GM12878 (cell line): Measurements from ENCODE around the gene TIA1. TPM values are rescaled to one million over a fixed set of nuclear protein-coding genes. Genes with fewer than 3 reads are reported as not detected.

Experiments
- ATAC-seq: fragments of 200-7000 bp; cut with Tn5 transposase; 3 replicates; pipeline ENCODE4 v1.9.1; 2020; ENCODE audit warnings: mild to moderate bottlenecking, moderate library complexity
- BruUV-seq: library from RNA; stranded (reverse); fragments of 400-500 nt; replicated peaks from 2 replicates; lab custom pipeline; 2021; lab: Mats Ljungman, UMichigan
- CTCF ChIA-PET: fragments of 300-600 bp; sonication (Branson Sonifier 250); formaldehyde crosslinking; extraction: SDS; loops from one replicate; lab custom pipeline; 2021; ENCODE audit warnings: inconsistent platforms; lab: Yijun Ruan, JAX
- POLR2A ChIA-PET: fragments of 350-600 bp; formaldehyde crosslinking; extraction: SDS; loops from one replicate; lab custom pipeline; 2021; ENCODE audit warnings: inconsistent platforms; lab: Charles Lee
- RAD21 ChIA-PET: fragments of 300-600 bp; sonication (Branson Sonifier 250); formaldehyde crosslinking; loops from one replicate; lab custom pipeline; 2023; ENCODE audit warnings: antibody characterized with exemption; ENCODE audit not compliant: unreplicated experiment; lab: Charles Lee
- SMC1A ChIA-PET: fragments of 300-600 bp; sonication (Branson Sonifier 250); formaldehyde crosslinking; loops from one replicate; lab custom pipeline; 2023; ENCODE audit not compliant: unreplicated experiment, uncharacterized antibody; lab: Charles Lee
- DNase-seq: peaks from one replicate; pipeline ENCODE4 v3.0.0-alpha.2; 2011; ENCODE audit warnings: low read depth, low spot score
- FAIRE-seq: peaks from 3 replicates; lab custom pipeline; 2011; peaks lifted over from hg19 to GRCh38; lab: Jason Lieb, UNC
- H2AFZ ChIP-seq: 2 replicates; pipeline ENCODE4 v1.6.0; 2011; ENCODE audit warnings: low read depth, low read length, control low read depth; ENCODE audit not compliant: control insufficient read depth
- H3K27ac ChIP-seq: 2 replicates; pipeline ENCODE4 v1.5.1; 2011; ENCODE audit warnings: control low read depth; ENCODE audit not compliant: control insufficient read depth, insufficient read depth
- H3K27me3 ChIP-seq, 2 experiments: replicated peaks in 1 of 2; 2 replicates each; pipeline versions ENCODE4 v1.6.0 to v1.6.1; 2011; ENCODE audit warnings: low read length in 1 of 2; ENCODE audit not compliant: control insufficient read depth in 2 of 2, insufficient read depth in 2 of 2
- H3K36me3 ChIP-seq, 2 experiments: 2 replicates each; pipeline ENCODE4 v1.5.1; 2011; ENCODE audit warnings: low read length in 1 of 2; ENCODE audit not compliant: control insufficient read depth in 2 of 2, insufficient read depth in 2 of 2
- H3K4me1 ChIP-seq: 2 replicates; pipeline ENCODE4 v1.6.1; 2011; ENCODE audit warnings: mild to moderate bottlenecking, low read length, moderate library complexity, mixed read lengths; ENCODE audit not compliant: control insufficient read depth, insufficient read depth
- H3K4me2 ChIP-seq: 2 replicates; pipeline ENCODE4 v1.6.0; 2011; ENCODE audit warnings: control low read depth; ENCODE audit not compliant: control insufficient read depth, insufficient read depth
- H3K4me3 ChIP-seq: fragments of 200-600 bp; sonication (generic); 2 replicates; pipeline ENCODE4 v1.5.1; 2016
- H3K79me2 ChIP-seq: 2 replicates; pipeline ENCODE4 v1.6.0; 2011; ENCODE audit warnings: low read length; ENCODE audit not compliant: control insufficient read depth, insufficient read depth
- H3K9ac ChIP-seq: 2 replicates; pipeline ENCODE4 v1.8.0; 2011; ENCODE audit warnings: low read length, control low read depth, mixed read lengths; ENCODE audit not compliant: control insufficient read depth, insufficient read depth
- H3K9me3 ChIP-seq: replicated peaks from 3 replicates; pipeline ENCODE4 v1.5.1; 2011; ENCODE audit warnings: mild to moderate bottlenecking, low read length; ENCODE audit not compliant: control insufficient read depth, insufficient read depth
- H4K20me1 ChIP-seq: 2 replicates; pipeline ENCODE4 v1.6.0; 2011; ENCODE audit not compliant: control insufficient read depth, insufficient read depth
- ASH2L ChIP-seq: fragments of 300-600, 200-600 bp; sonication (generic); IDR thresholded peaks from 2 replicates; pipeline ENCODE4 v1.6.1; 2017; ENCODE audit warnings: low read depth, mild to moderate bottlenecking, borderline replicate concordance
- CBX3 ChIP-seq: fragments of 200-600 bp; sonication (generic); IDR thresholded peaks from 2 replicates; pipeline ENCODE4 v1.6.1; 2016; ENCODE audit warnings: low read depth, borderline replicate concordance
- CREB1 ChIP-seq: IDR thresholded peaks from 2 replicates; pipeline ENCODE4 v1.6.1; 2012; ENCODE audit warnings: low read depth, mild to moderate bottlenecking, inconsistent platforms
- EED ChIP-seq: sonication (generic); IDR thresholded peaks from 2 replicates; pipeline ENCODE4 v1.6.1; 2016; ENCODE audit warnings: antibody characterized with exemption, low read depth
- IRF3 ChIP-seq: fragments of 450-650 bp; IDR thresholded peaks from 2 replicates; pipeline ENCODE4 v1.6.1; 2014; ENCODE audit warnings: mild to moderate bottlenecking
- KLF5 ChIP-seq: fragments of 450-650 bp; IDR thresholded peaks from 2 replicates; pipeline ENCODE4 v1.6.1; 2014; ENCODE audit warnings: mild to moderate bottlenecking; ENCODE audit not compliant: partially characterized antibody
- MYB ChIP-seq: fragments of 150-350 bp; IDR thresholded peaks from 2 replicates; pipeline ENCODE4 v1.6.1; 2014; ENCODE audit warnings: mild to moderate bottlenecking, low read depth, low read length, borderline replicate concordance
- PAX8 ChIP-seq: fragments of 450-650 bp; IDR thresholded peaks from 2 replicates; pipeline ENCODE4 v1.6.1; 2017; ENCODE audit warnings: mild to moderate bottlenecking, moderate library complexity
- PML ChIP-seq: IDR thresholded peaks from 2 replicates; pipeline ENCODE4 v1.6.1; 2012; ENCODE audit warnings: low read length, inconsistent platforms
- SMAD5 ChIP-seq: IDR thresholded peaks from 2 replicates; pipeline ENCODE4 v1.6.1; 2016; ENCODE audit warnings: antibody characterized with exemption, low read depth
- SMARCA5 ChIP-seq: fragments of 450-650 bp; IDR thresholded peaks from 2 replicates; pipeline ENCODE4 v1.6.1; 2017; ENCODE audit warnings: mild to moderate bottlenecking
- SMC3 ChIP-seq: IDR thresholded peaks from 2 replicates; pipeline ENCODE4 v1.6.1; 2011; ENCODE audit warnings: low read length, improper control_type of control experiment, borderline replicate concordance
- ZNF274 ChIP-seq: IDR thresholded peaks from one replicate; pipeline ENCODE4 v1.8.0; 2011; ENCODE audit not compliant: insufficient read length, insufficient read depth
- ZNF687 ChIP-seq: fragments of 450-650 bp; IDR thresholded peaks from 2 replicates; pipeline ENCODE4 v1.6.1; 2017; ENCODE audit warnings: mild to moderate bottlenecking, moderate library complexity
- WGBS: methylation state at CpG from one replicate; pipeline ENCODE4 v1.1.6; 2016; ENCODE audit warnings: low lambda C conversion rate; ENCODE audit not compliant: insufficient replicate concordance, insufficient coverage; ENCODE audit errors: missing lambda C conversion rate; 5-methylcytosine and 5-hydroxymethylcytosine counted together
- in situ Hi-C: fragments of 300-500 bp; cut with MboI; formaldehyde crosslinking; loops from 9 replicates; pipeline ENCODE4 v1.14.3; 2018; ENCODE audit warnings: mixed read lengths
- intact Hi-C: fragments of 100-400 bp; cut with micrococcal nuclease; formaldehyde crosslinking; loops from one replicate; pipeline ENCODE4 v1.14.2; 2022; ENCODE audit not compliant: unreplicated experiment
- polyA plus RNA-seq, 11 experiments: library from polyadenylated mRNA; depleted of rRNA in 4 of 11; unstranded in 6 of 11; stranded (reverse) in 5 of 11; fragments of >200 nt; fragmentation: Nextera tagmentation in 4 of 11; fragmentation: Illumina TruSeq in 1 of 11; extraction: Ambion mirVana in 4 of 11; extraction: Trizol in 1 of 11; gene quantifications; 1 replicate in 1 of 11; 2 replicates in 10 of 11; pipeline versions ENCODE4 v1.2.1 to v1.2.3, GENCODE V29; 2011 to 2016; ENCODE audit warnings: inconsistent platforms in 2 of 11, missing spikeins in 2 of 11, low read depth in 1 of 11
- total RNA-seq, 4 experiments: library from RNA; depleted of rRNA in 3 of 4; stranded (reverse); fragments of >200 nt in 3 of 4; fragmentation: Illumina TruSeq in 1 of 4; extraction: Trizol in 1 of 4; gene quantifications; 2 replicates each; pipeline versions ENCODE4 v1.2.1 to v1.2.3, GENCODE V29; 2013 to 2021

The TIA1 gene
- total and polyA plus RNA-seq, 10 of the 15 experiments (the other 5 are each of a cell fraction or from before 2014, with no cell fraction given), result 21.5 to 155 (median 67.0) TPM

GRCh38 chr2:70161069-70161534 is 87.3 kb downstream of the TIA1 start (continued):
- TF ChIP-seq ZNF687, result peak; percentile 97
- TF ChIP-seq IRF3, result no peak
- peak; percentile 74 for TF ChIP-seq PML
- 0 out of 2 replicates have a peak, but pooled peaks have one; percentile 39 for TF ChIP-seq CREB1

DNA sequence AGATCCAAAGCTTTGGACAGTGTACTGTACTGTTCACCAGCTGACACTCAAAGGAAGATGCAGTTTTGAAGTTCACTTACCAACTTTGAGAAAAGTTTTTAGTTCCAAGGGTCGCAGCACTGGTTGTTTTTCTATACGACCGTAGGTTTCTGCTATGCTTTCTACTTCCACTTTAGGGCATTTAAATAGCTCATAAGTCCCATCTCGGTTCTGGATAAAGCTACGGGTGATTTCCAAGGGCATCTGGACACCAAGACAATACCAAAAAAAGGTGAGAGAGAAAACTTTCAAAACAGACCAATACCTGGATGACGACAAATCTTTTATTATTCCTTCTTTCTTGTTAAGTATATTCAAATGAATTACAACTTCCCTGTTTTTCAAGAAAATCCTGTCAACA is 87.9 kb downstream of the TIA1 start:
- peaks cover 0 to 5% of the 10 kb centered on the region in 2 experiments; a peak in 2 of 4 replicates for H3K36me3 ChIP-seq
- TSS peak; percentile 93 for BruUV-seq
- SMC1A ChIA-PET, result interaction anchor here (0.6 to 6.0 kb wide), 24 partner anchors 13 to 249 kb away, joined by 3 to 38 read pairs (median 5); partner anchors contain the start of genes C2orf42, MXD1 and SNRPG

More for the DNA sequence above, 87.9 kb downstream of the TIA1 start:
- FAIRE-seq (peak; percentile 64), DNase-seq (peak; percentile 12), ATAC-seq (peak; percentile 58)
- peak overlapping the region; percentile 12; the same call in 1 of the 2 replicates for H3K4me3 ChIP-seq
- H3K9ac ChIP-seq, result peak overlapping the region; percentile 45
- in situ Hi-C loops (no loop called here), intact Hi-C loops (loop anchor here (5.0 kb wide), 1 partner anchor 248 kb away; no protein-coding TSS in a partner anchor)
- H2AFZ ChIP-seq, result peak overlapping the region; percentile 64
- TF ChIP-seq ZNF274, result no peak
- no peak; the same call in 1 of the 2 replicates for TF ChIP-seq SMARCA5
- TF ChIP-seq ASH2L, result no peak
- TF ChIP-seq MYB, result no peak
- TF ChIP-seq EED, result no peak
- TF ChIP-seq SMC3, result no peak
- no peak for TF ChIP-seq SMAD5
- TF ChIP-seq KLF5, result no peak
- no peak for TF ChIP-seq CBX3
- no peak for TF ChIP-seq PAX8
- peak overlapping the region; percentile 78 for H3K27ac ChIP-seq
- peaks cover 18% of the 10 kb centered on the region for H3K4me1 ChIP-seq
- 36% methylated on average over 6 of the region's 6 CpGs for WGBS
- no peaks in the 10 kb centered on the region for H3K79me2 ChIP-seq
- H3K27me3 ChIP-seq, result no peaks in the 10 kb centered on the region
- no peaks in the 10 kb centered on the region for H4K20me1 ChIP-seq
- ChIA-PET POLR2A (interaction anchor here (0.6 to 3.0 kb wide), 14 partner anchors 9 to 247 kb away, joined by 3 to 26 read pairs (median 5); partner anchors contain the start of genes C2orf42, MXD1, PCYOX1 and SNRPG), RAD21 (interaction anchor here (0.6 to 3.4 kb wide), 22 partner anchors 10 to 372 kb away, joined by 3 to 23 read pairs (median 5); partner anchors contain the start of genes C2orf42, MXD1, PCYOX1 and SNRPG), CTCF (interaction anchor here (0.6 to 3.6 kb wide), 16 partner anchors 12 to 436 kb away, joined by 3 to 22 read pairs (median 4); partner anchors contain the start of genes C2orf42 and MXD1)
- no peaks in the 10 kb centered on the region for H3K9me3 ChIP-seq
- peak overlapping the region; percentile 81 for H3K4me2 ChIP-seq
